OCI-LY3 (cell line): Measurements from ENCODE around the gene SLC25A39.

Source experiments
- CTCF ChIP-seq: fragments of 200-600, 300-600 bp; sonication (generic); IDR thresholded peaks from 2 replicates; pipeline ENCODE4 v1.5.1; 2014; ENCODE audit warnings: antibody characterized with exemption, low read length, low read depth
- EZH2phosphoT487 ChIP-seq: fragments of 200-600 bp; shearing (Covaris generic); IDR thresholded peaks from 2 replicates; pipeline ENCODE4 v1.6.1; 2018; ENCODE audit warnings: antibody characterized with exemption, mixed run types, low read depth

DNA sequence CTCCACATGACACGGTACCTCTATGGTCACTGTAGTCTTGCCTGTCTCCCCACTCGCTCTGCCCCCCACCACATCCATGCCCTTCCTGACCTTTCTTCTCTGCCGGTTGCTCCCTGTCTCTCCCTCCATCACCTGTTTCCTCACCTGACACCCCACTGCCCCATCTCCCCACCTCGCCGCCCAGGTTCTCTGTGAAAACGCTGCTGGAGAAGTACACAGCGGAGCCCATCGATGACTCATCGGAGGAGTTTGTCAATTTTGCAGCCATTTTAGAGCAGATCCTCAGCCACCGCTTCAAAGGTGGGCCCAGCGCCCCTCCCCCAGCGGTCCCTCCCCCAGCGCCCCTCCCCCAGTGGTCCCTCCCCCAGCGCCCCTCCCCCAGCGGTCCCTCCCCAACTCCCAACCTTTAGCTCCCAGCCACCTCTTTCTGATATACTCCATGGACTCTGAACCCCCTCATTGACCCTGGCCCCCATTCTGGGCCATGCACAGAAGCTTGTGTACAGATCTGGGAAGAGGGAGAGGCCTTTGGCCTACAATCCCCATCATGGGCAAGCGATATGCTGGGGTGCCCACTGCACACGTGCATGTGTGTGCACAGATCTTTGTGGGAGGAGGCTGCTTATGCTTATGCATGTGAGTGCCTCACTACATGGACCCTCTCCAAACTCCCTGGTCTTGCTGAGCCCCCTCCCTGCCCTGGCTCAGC, 12.1 kb downstream of the SLC25A39 start:
- TF ChIP-seq CTCF (no peak), EZH2phosphoT487 (no peak)
